Pericardium fibroblast (primary cell): Measurements from ENCODE around the gene TSPY2. TPM values are rescaled to one million over a fixed set of nuclear protein-coding genes. Genes with fewer than 3 reads are reported as not detected.

ENCODE experiments used
- total RNA-seq: library from RNA; depleted of rRNA; stranded (reverse); fragments of >200 nt; gene quantifications from 2 replicates; pipeline ENCODE4 v1.2.3, GENCODE V29; 2015

TSPY2 gene, protein sequence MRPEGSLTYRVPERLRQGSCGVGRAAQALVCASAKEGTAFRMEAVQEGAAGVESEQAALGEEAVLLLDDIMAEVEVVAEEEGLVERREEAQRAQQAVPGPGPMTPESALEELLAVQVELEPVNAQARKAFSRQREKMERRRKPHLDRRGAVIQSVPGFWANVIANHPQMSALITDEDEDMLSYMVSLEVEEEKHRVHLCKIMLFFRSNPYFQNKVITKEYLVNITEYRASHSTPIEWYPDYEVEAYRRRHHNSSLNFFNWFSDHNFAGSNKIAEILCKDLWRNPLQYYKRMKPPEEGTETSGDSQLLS
- not detected in 2 replicates for total RNA-seq

DNA sequence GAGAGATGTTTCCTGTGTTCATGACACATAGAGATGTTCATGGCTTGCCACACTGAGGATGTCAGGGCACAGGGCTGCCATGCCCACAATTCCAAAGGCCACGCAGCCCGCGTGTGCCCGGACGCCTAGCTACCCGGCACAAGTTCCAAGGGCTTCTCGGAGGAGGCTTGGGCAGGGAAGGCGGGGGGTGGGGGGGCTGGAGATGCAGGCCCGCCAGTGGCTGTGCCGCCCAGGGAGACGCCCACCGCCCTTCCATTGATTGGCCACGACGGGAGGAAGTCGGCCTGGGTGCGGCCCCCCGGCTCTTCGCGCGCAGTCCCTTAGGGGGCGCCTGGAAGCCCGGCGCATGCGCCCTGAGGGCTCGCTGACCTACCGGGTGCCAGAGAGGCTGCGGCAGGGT, at the start of gene TSPY2:
TSPY2 (plus strand) TSS at position 301 of the 400 bp plus-strand sequence; CDS start at position 347, 46 bp downstream.

